Neuron (in vitro differentiated cells): ENCODE results near the gene PRLH.

ENCODE experiments used
- H2AFZ ChIP-seq: one replicate; pipeline ENCODE4 v1.6.1; 2013; ENCODE audit warnings: low read depth, mild to moderate bottlenecking, inconsistent platforms, low read length, moderate library complexity
- H3K27me3 ChIP-seq: one replicate; pipeline ENCODE4 v1.6.1; 2013; ENCODE audit warnings: low read length; ENCODE audit not compliant: insufficient read depth
- H3K36me3 ChIP-seq: one replicate; pipeline ENCODE4 v1.6.1; 2013; ENCODE audit warnings: low read length; ENCODE audit not compliant: insufficient read depth
- H3K4me1 ChIP-seq: one replicate; pipeline ENCODE4 v1.6.1; 2013; ENCODE audit warnings: low read length; ENCODE audit not compliant: insufficient read depth
- H3K4me3 ChIP-seq: 2 replicates; pipeline ENCODE4 v1.5.1; 2013; ENCODE audit warnings: mild to moderate bottlenecking, low read length, moderate library complexity
- H3K9me3 ChIP-seq: one replicate; pipeline ENCODE4 v1.6.1; 2013; ENCODE audit warnings: low read length

PRLH gene

GRCh38 chr2:237532160-237532559 lies 34.2 kb upstream of the PRLH start:
- no peak overlapping the region for H2AFZ ChIP-seq
- no peaks in the 10 kb centered on the region for H3K4me1 ChIP-seq
- H3K4me3 ChIP-seq = no peak overlapping the region
- H3K27me3 ChIP-seq = peaks cover 7% of the 10 kb centered on the region
- no peaks in the 10 kb centered on the region for H3K36me3 ChIP-seq
- no peaks in the 10 kb centered on the region for H3K9me3 ChIP-seq

DNA sequence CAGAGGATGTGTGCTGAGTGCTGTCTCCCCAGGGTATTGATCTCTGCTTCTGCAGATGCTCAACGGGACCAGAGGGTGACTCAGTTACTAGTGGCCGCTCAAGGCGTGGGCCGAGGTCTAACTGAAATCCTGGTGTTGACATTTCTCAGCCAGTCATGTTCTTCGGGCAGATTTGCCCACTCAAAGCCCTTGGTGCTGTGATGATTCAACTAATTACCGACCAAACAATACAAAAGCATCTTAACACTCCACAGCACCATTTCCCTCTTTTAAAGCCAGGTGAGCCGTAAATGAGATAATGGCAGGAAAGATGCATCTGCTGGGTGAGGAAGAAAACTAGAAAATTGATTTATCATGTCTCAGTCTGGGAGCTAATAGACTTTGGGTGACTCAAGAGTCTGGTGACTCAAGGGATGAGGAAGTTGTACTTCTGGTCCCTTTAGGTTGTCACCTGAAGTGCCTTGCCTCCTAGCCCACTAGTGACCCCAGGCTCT lies 32.7 kb upstream of the PRLH start:
- Histone ChIP-seq H3K27me3 (peaks cover 10% of the 10 kb centered on the region), H3K4me3 (no peak overlapping the region)

GRCh38 chr2:237534380-237534779 lies 32.0 kb upstream of the PRLH start:
- peaks cover 10% of the 10 kb centered on the region for H3K27me3 ChIP-seq
- H3K4me3 ChIP-seq = no peak overlapping the region
- no peaks in the 10 kb centered on the region for H3K9me3 ChIP-seq
- H2AFZ ChIP-seq = no peak overlapping the region
- H3K4me1 ChIP-seq = no peaks in the 10 kb centered on the region
- no peaks in the 10 kb centered on the region for H3K36me3 ChIP-seq

More for the DNA sequence above, 32.7 kb upstream of the PRLH start:
- Histone ChIP-seq H2AFZ (no peak overlapping the region), H3K36me3 (no peaks in the 10 kb centered on the region), H3K9me3 (no peaks in the 10 kb centered on the region), H3K4me1 (no peaks in the 10 kb centered on the region)

DNA sequence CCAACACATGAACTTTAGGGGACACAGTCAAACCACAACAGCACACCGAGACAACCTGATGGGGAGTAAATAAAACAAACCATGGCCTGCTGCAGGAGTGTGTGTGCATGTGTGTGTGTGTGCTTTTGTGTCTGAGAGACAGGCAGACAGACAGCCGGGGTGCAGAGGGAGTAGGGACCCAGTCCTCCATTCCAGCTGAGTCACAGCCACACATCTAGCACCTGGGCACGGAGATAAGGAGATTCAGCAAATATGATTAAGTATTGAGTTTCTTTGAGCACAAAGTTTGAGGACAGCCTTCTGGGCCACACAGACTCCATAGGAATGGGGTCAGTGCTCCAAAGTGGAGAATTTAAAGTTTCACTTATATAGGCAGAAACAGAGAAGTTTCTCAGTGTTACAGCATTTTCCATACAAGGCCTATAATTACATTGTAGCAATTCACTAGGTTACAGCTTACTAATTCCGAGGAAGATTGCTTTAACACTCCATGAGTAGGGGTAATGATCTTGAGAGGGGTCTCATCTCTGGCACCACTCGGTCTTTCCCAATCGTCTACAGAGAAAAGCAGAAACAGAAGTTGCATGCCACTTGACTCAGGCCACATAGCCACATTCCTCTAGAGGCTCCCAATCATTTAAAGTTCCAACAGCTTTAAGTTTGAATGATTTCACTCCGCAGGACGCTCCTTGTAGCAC lies 30.8 kb upstream of the PRLH start:
- no peak overlapping the region for H2AFZ ChIP-seq
- H3K4me1 ChIP-seq = no peaks in the 10 kb centered on the region
- no peak overlapping the region for H3K4me3 ChIP-seq
- H3K36me3 ChIP-seq = no peaks in the 10 kb centered on the region
- H3K9me3 ChIP-seq = no peaks in the 10 kb centered on the region
- peaks cover 14% of the 10 kb centered on the region for H3K27me3 ChIP-seq

DNA sequence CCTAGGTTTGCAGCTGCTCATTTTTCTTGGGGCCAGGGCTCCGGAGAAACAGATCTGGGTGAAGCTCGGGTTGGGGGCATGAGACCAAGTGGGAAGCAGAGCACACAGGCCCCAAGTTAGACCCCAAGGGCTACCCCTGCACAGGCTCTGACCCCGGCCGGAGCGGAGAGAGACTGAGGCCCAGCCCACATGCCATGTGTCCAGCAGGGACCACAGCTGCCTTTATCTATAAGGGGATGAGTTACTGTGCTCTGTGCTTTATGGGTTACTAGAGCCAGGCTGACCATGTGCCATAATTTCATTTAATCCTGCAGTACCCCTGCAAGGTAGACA lies 30.3 kb upstream of the PRLH start:
- peaks cover 14% of the 10 kb centered on the region for H3K27me3 ChIP-seq
- H3K4me3 ChIP-seq = no peak overlapping the region
- no peaks in the 10 kb centered on the region for H3K36me3 ChIP-seq
- H3K4me1 ChIP-seq = no peaks in the 10 kb centered on the region
- H2AFZ ChIP-seq = no peak overlapping the region
- no peaks in the 10 kb centered on the region for H3K9me3 ChIP-seq

DNA sequence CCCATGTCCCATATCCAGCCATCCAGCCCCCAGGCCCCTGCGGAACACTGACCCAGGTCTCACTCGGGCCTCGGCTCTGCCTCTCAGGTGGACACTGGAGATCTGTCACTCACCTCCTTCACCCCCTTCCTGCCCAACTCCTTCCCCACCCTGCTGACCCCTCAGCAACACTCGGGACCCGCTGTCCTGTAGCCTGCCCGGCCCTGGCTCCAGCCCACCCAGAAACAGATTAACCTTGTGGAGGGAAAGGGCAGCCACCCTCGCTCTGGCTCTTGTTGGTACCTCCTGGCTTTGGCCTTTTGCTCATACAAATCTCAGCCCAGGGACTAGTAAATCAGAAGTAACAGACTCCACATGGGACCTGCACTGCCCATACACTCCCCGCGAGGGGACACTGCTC lies 29.8 kb upstream of the PRLH start:
- Histone ChIP-seq H3K36me3 (no peaks in the 10 kb centered on the region), H2AFZ (no peak overlapping the region), H3K4me1 (no peaks in the 10 kb centered on the region), H3K27me3 (peaks cover 14% of the 10 kb centered on the region), H3K9me3 (no peaks in the 10 kb centered on the region), H3K4me3 (no peak overlapping the region)

DNA sequence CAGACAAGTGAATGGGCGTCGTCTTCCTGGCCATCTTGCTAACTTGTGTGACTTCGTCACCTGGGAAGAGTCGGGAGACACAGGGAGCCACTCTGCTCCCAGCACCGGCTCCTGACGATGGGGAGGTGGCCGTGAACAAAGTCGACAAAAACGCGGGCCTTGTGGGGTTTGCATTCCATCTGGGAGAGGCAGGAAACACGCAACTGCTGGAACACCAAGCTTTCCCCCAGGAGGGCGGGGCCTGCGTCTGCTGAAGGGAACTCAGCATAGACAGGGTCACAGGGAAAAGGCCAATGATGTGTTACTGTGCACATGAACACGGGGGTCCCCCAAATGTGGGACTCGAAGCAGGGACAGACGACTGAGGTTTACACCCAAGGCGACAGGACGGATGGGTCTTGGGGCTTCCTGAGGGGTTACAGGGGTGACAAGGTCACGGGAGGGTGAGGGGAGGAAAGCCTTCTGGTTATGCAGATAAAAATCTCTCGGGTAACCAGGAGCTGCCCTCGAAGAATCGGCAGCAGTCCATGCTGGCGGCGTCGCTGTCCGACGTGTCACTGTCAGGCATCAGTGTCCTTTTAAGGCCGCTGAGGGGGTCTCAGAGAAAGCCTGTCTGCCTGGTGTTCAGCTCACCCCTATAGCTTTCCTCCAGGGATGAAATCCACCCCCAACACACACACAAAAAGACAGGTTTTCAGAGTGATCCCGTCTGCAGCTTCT lies 28.2 kb upstream of the PRLH start:
- H3K4me3 ChIP-seq = no peak overlapping the region
- H3K27me3 ChIP-seq = peaks cover 11% of the 10 kb centered on the region
- H3K9me3 ChIP-seq = no peaks in the 10 kb centered on the region
- no peaks in the 10 kb centered on the region for H3K4me1 ChIP-seq
- H2AFZ ChIP-seq = no peak overlapping the region
- no peaks in the 10 kb centered on the region for H3K36me3 ChIP-seq

GRCh38 chr2:237538901-237539300 lies 27.5 kb upstream of the PRLH start:
- no peak overlapping the region for H2AFZ ChIP-seq
- H3K4me1 ChIP-seq = no peaks in the 10 kb centered on the region
- peaks cover 11% of the 10 kb centered on the region for H3K27me3 ChIP-seq
- no peaks in the 10 kb centered on the region for H3K9me3 ChIP-seq
- no peak overlapping the region for H3K4me3 ChIP-seq
- H3K36me3 ChIP-seq = no peaks in the 10 kb centered on the region

DNA sequence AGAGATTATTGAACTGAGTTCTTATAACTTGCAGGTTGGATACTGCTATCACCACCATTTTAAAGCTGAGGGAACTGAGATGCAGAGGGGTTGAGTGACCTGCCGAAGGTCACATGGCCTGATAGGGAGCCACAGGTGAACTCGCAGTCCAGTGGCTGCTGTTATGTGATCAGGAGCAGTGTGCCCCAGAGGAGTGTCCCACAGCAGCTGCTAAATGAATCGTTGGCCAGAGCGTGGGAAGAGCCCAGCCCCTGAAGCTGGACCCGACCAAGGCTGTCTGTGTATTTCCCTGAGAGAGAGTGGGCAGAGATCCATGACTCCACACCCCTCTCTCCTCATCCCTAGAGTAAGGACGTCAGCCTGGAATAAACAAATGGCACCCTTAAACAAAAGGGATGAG lies 26.7 kb upstream of the PRLH start:
- Histone ChIP-seq H3K4me1 (no peaks in the 10 kb centered on the region), H2AFZ (no peak overlapping the region)

DNA sequence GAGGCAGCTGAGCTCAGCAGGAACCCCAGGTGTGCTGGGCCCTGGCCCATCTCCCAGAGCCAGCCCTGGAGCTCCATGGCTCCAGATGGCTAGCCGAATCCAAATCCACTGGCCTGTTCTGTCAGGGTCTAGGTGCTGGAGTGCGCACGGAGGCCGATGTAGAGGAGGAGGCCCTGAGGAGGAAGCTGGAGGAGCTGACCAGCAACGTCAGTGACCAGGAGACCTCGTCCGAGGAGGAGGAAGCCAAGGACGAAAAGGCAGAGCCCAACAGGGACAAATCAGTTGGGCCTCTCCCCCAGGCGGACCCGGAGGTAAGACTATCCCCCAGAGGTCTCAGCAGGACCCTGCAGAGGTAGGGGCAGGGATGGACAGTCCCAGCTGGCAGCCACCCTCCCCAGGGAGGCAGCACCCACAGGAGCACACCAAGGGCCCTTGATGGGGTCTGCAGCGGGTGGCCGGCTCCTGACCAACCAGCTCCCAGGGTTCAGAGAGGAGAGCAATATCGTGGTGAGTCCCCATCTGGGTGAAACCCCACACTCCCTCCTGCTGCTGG lies 26.1 kb upstream of the PRLH start:
- no peak overlapping the region for H2AFZ ChIP-seq
- H3K4me1 ChIP-seq = no peaks in the 10 kb centered on the region

More for the DNA sequence above, 26.7 kb upstream of the PRLH start:
- no peaks in the 10 kb centered on the region for H3K36me3 ChIP-seq
- peaks cover 11% of the 10 kb centered on the region for H3K27me3 ChIP-seq
- H3K4me3 ChIP-seq = no peak overlapping the region
- H3K9me3 ChIP-seq = no peaks in the 10 kb centered on the region

DNA sequence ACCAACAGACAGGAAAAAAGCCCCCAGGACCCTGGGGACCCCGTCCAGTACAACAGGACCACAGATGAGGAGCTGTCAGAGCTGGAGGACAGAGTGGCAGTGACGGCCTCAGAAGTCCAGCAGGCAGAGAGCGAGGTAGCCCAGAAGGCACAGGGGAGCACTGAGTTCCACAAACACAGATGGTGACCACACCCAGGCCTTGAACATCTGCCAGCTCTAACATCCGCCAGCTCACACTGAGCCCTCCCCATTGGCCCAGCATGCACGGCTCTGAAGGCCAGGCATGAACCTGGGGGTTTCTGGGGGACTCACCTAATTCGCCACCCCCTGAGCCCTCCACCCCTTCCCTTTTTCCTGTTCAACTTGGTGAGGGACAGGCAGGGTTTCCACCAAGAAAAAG lies 25.6 kb upstream of the PRLH start:
- peaks cover 11% of the 10 kb centered on the region for H3K27me3 ChIP-seq
- no peak overlapping the region for H3K4me3 ChIP-seq
- no peaks in the 10 kb centered on the region for H3K9me3 ChIP-seq
- H2AFZ ChIP-seq = no peak overlapping the region
- H3K36me3 ChIP-seq = no peaks in the 10 kb centered on the region
- H3K4me1 ChIP-seq = no peaks in the 10 kb centered on the region

More for the DNA sequence above, 26.1 kb upstream of the PRLH start:
- Histone ChIP-seq H3K4me3 (no peak overlapping the region), H3K9me3 (no peaks in the 10 kb centered on the region), H3K27me3 (peaks cover 11% of the 10 kb centered on the region), H3K36me3 (no peaks in the 10 kb centered on the region)

DNA sequence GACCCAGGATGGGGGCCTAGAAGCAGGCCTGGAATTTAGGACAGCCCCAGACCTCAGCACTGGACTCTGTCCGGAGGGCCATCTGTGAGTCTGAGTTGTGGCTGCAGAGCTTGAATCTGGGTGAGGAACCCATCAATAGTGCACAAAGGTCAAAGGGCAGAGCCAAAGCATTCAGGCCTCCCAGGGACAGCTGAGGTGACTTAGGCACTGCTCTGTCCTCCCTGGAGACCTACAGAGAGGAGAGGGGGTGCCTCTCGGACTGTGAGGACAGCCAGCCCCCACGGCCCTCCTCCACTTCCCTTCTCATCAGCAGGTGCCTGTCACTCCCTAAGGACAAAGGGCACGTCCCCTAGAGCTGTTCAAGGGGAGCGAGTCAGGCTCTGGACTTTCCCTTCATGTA lies 25.1 kb upstream of the PRLH start:
- Histone ChIP-seq H3K9me3 (no peaks in the 10 kb centered on the region), H2AFZ (no peak overlapping the region), H3K27me3 (peaks cover 11% of the 10 kb centered on the region), H3K36me3 (no peaks in the 10 kb centered on the region), H3K4me3 (no peak overlapping the region), H3K4me1 (no peaks in the 10 kb centered on the region)

DNA sequence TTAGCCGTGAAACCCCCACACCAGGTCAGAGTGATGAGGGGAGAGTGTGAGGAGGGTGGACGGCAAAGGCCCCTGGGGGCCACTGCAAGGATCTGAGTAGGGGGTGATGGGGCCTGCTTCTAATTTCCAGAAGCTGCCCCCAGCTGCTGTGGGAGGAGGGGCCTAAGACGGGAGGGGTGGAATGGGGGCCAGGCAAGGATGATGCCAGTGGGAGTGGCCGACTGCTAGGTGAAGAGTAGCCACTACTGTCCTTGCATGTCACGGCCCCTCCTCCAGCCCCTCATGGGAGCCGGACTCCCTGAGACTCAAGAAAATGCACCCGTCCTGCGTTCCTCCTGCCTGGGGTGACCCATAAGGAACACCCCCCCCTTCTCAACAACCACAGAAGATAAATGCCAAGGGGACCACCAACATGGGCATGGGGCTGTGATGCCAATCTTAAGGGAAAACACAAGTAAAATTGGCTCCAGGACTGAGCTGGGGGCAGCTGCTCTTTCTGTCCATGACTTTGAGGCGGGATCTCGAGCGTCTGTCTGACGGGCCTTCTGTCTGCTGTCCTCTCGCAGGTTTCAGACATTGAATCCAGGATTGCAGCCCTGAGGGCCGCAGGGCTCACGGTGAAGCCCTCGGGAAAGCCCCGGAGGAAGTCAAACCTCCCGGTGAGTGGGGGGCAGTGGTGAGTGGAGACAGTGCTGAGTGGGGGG lies 24.2 kb upstream of the PRLH start:
- no peak overlapping the region for H2AFZ ChIP-seq
- H3K4me1 ChIP-seq = no peaks in the 10 kb centered on the region
- H3K27me3 ChIP-seq = peaks cover 7% of the 10 kb centered on the region
- H3K4me3 ChIP-seq = no peak overlapping the region
- no peaks in the 10 kb centered on the region for H3K9me3 ChIP-seq
- no peaks in the 10 kb centered on the region for H3K36me3 ChIP-seq
